Suprapubic skin (tissue), 4 donors: Measurements from ENCODE around the gene MLPH.

Experiments
- EP300 ChIP-seq: sonication (generic); formaldehyde crosslinking; IDR thresholded peaks from one replicate; pipeline ENCODE4 v1.6.1; 2017; ENCODE audit warnings: antibody characterized with exemption
- POLR2A ChIP-seq, 2 donors: fragments of 450-650 bp; IDR thresholded peaks; one replicate each; pipeline ENCODE4 v1.6.1; 2017; ENCODE audit warnings: antibody characterized with exemption in 2 of 2, mild to moderate bottlenecking in 2 of 2, moderate library complexity in 2 of 2
- POLR2AphosphoS5 ChIP-seq, 3 donors: sonication (generic); formaldehyde crosslinking; IDR thresholded peaks; one replicate each; pipeline ENCODE4 v1.6.1; 2017; ENCODE audit warnings: antibody characterized with exemption in 3 of 3
- TF ChIP-seq, protein P1 (sequence below), 2 donors: fragments of 200-600 bp in 1 of 2; fragments of 450-650 bp in 1 of 2; sonication (generic) in 1 of 2; IDR thresholded peaks; one replicate each; pipeline ENCODE4 v1.5.1; 2016 to 2019; ENCODE audit warnings: antibody characterized with exemption in 2 of 2, mild to moderate bottlenecking in 1 of 2, moderate library complexity in 1 of 2

DNA sequence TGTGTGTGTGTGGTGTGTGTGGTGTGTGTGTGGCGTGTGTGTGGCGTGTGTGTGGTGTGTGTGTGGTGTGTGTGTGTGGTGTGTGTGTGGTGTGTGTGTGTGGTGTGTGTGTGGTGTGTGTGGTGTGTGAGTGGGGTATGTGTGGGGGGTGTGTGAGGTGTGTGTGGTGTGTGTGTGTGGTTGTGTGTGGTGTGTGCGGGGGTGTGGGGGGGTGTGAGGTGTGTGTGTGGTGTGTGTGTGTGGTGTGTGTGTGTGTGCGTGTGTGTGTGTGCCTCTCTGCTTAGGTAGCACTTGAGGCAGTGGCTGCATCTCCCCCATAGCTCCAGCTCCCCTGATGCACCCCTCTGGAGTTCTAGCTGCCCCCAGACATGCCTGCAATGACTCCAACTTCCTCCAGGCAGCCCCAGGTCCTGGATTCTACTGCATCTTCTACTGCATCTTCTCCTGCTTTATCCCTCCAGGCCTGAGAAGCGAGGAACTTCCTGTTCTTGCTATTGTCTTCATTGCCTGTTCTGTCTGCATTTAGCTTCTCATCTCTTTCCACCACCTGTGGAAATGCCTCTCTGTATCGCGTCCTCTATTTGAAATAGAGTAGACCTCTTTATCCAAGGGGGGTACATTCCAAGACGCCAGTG, 22.2 kb upstream of the MLPH start:
- TF ChIP-seq POLR2A (IDR thresholded peaks at IDR 0.05) (no peak), POLR2AphosphoS5 (IDR thresholded peaks at IDR 0.05) (no peak), EP300 (no peak)
- TF ChIP-seq, protein P1, sequence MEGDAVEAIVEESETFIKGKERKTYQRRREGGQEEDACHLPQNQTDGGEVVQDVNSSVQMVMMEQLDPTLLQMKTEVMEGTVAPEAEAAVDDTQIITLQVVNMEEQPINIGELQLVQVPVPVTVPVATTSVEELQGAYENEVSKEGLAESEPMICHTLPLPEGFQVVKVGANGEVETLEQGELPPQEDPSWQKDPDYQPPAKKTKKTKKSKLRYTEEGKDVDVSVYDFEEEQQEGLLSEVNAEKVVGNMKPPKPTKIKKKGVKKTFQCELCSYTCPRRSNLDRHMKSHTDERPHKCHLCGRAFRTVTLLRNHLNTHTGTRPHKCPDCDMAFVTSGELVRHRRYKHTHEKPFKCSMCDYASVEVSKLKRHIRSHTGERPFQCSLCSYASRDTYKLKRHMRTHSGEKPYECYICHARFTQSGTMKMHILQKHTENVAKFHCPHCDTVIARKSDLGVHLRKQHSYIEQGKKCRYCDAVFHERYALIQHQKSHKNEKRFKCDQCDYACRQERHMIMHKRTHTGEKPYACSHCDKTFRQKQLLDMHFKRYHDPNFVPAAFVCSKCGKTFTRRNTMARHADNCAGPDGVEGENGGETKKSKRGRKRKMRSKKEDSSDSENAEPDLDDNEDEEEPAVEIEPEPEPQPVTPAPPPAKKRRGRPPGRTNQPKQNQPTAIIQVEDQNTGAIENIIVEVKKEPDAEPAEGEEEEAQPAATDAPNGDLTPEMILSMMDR (IDR thresholded peaks at IDR 0.05): no peak
